Thyroid gland (tissue), 4 donors: ENCODE measurements around the gene LPP.

Experiments
- POLR2A ChIP-seq, 2 donors: fragments of 450-650 bp; IDR thresholded peaks; one replicate each; pipeline ENCODE4 v1.6.1; 2017; ENCODE audit warnings: antibody characterized with exemption in 2 of 2, mild to moderate bottlenecking in 2 of 2, moderate library complexity in 1 of 2
- TF ChIP-seq, protein P1 (sequence below), 6 experiments: fragments of 200-600 bp in 3 of 6; fragments of 450-650 bp in 3 of 6; sonication (generic) in 3 of 6; IDR thresholded peaks; one replicate each; pipeline ENCODE4 v1.5.1; 2016 to 2019; ENCODE audit warnings: antibody characterized with exemption in 6 of 6, mild to moderate bottlenecking in 2 of 6, inconsistent platforms in 1 of 6, moderate library complexity in 1 of 6

DNA sequence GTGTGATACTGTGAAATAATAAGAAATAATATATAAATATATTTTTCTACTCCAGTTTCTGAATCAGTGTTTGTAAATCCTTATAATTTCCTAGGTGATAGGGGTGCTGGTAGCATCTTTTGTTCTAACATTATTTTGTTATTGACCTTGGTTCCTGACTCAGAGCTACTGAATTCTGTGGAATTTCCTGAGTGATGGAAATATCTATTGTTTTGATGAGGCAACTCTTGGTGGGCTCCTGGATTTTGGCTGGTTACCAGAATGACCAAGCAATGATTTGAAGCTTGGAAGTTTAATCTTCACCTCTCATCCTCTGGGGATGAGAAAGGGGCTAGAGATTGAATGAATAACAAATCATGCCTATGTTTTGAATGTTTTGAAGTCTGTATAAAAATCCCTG is 377.3 kb downstream of the LPP start:
- TF ChIP-seq, protein P1, sequence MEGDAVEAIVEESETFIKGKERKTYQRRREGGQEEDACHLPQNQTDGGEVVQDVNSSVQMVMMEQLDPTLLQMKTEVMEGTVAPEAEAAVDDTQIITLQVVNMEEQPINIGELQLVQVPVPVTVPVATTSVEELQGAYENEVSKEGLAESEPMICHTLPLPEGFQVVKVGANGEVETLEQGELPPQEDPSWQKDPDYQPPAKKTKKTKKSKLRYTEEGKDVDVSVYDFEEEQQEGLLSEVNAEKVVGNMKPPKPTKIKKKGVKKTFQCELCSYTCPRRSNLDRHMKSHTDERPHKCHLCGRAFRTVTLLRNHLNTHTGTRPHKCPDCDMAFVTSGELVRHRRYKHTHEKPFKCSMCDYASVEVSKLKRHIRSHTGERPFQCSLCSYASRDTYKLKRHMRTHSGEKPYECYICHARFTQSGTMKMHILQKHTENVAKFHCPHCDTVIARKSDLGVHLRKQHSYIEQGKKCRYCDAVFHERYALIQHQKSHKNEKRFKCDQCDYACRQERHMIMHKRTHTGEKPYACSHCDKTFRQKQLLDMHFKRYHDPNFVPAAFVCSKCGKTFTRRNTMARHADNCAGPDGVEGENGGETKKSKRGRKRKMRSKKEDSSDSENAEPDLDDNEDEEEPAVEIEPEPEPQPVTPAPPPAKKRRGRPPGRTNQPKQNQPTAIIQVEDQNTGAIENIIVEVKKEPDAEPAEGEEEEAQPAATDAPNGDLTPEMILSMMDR (IDR thresholded peaks at IDR 0.05), result no peak
- TF ChIP-seq POLR2A (IDR thresholded peaks at IDR 0.05), result no peak
